Epidermal melanocyte (primary cell): Measurements from ENCODE around the gene PLD1.
"Not testable (repeated sequence)": the region's sequence is repeated elsewhere in the genome, so short reads cannot be mapped to it uniquely, and the experiment has no call there.

Experiments
- DNase-seq: peaks from one replicate; pipeline ENCODE4 v3.0.0; 2011; ENCODE audit warnings: low spot score; ENCODE audit not compliant: insufficient read length

PLD1 gene

GRCh38 chr3:171821044-171821443, 10.8 kb upstream of the PLD1 start:
- DNase-seq: no peak

- no peak for DNase-seq
These were observed 7.0 kb upstream of the PLD1 start for GRCh38 chr3:171817074-171817800.

- no peak for DNase-seq
These were observed 5.8 kb upstream of the PLD1 start for GRCh38 chr3:171815973-171816595.

GRCh38 chr3:171814662-171815061, 4.4 kb upstream of the PLD1 start:
- not testable (repeated sequence) for DNase-seq

GRCh38 chr3:171813897-171814460, 3.7 kb upstream of the PLD1 start:
- DNase-seq: no peak

GRCh38 chr3:171813278-171813896, 3.1 kb upstream of the PLD1 start:
- DNase-seq: no peak

- no peak for DNase-seq
These were observed 2.5 kb upstream of the PLD1 start for GRCh38 chr3:171812811-171813210.

GRCh38 chr3:171811913-171812335, 1.6 kb upstream of the PLD1 start:
- DNase-seq: no peak

- DNase-seq: peak; percentile 50
These were observed 1.1 kb upstream of the PLD1 start for GRCh38 chr3:171811295-171811912.

- no peak for DNase-seq
These were observed 479 bp upstream of the PLD1 start for GRCh38 chr3:171810629-171811294.

- DNase-seq: no peak
These were observed 747 bp downstream of the PLD1 start for GRCh38 chr3:171809611-171809860.

- no peak for DNase-seq
These were observed 2.5 kb downstream of the PLD1 start for GRCh38 chr3:171807806-171808205.

GRCh38 chr3:171807129-171807675, 3.1 kb downstream of the PLD1 start:
- DNase-seq: no peak

GRCh38 chr3:171806200-171807128, 3.8 kb downstream of the PLD1 start:
- peak; percentile 32 for DNase-seq

GRCh38 chr3:171805687-171806086, 4.6 kb downstream of the PLD1 start:
- no peak for DNase-seq

GRCh38 chr3:171804618-171805389, 5.5 kb downstream of the PLD1 start:
- DNase-seq: no peak

- no peak for DNase-seq
These were observed 7.2 kb downstream of the PLD1 start for GRCh38 chr3:171803044-171803443.

- no peak for DNase-seq
These were observed 7.7 kb downstream of the PLD1 start for GRCh38 chr3:171802590-171802956.

GRCh38 chr3:171801738-171802589, 8.3 kb downstream of the PLD1 start:
- no peak for DNase-seq
